Stimulated activated CD8-positive, alpha-beta memory T cell treated with anti-CD3 and anti-CD28 coated beads, Interleukin-15, amount 100 ng/mL, for 1 hour (primary cell): ENCODE measurements around the gene CABLES1.
"Not testable (repeated sequence)": the region's sequence is repeated elsewhere in the genome, so short reads cannot be mapped to it uniquely, and the experiment has no call there.

ENCODE experiments used
- DNase-seq: peaks from one replicate; pipeline ENCODE4 v3.0.0-alpha.2; 2020; ENCODE audit warnings: low read depth

Gene CABLES1

GRCh38 chr18:23134780-23135549 lies at the start of gene CABLES1:
TSS of gene CABLES1 (plus strand) at chr18:23135485. CDS start at chr18:23135763, 278 bp downstream.
- no peak for DNase-seq

- DNase-seq = no peak
These were observed 47.9 kb upstream of the CABLES1 start for GRCh38 chr18:23087352-23087751.

GRCh38 chr18:23088310-23088709 lies 47.0 kb upstream of the CABLES1 start:
- no peak for DNase-seq

GRCh38 chr18:23091017-23091993 lies 44.0 kb upstream of the CABLES1 start:
- DNase-seq = not testable (repeated sequence)

GRCh38 chr18:23092121-23092520 lies 43.2 kb upstream of the CABLES1 start:
- no peak for DNase-seq

- not testable (repeated sequence) for DNase-seq
These were observed 42.2 kb upstream of the CABLES1 start for GRCh38 chr18:23093130-23093529.

- no peak for DNase-seq
These were observed 41.5 kb upstream of the CABLES1 start for GRCh38 chr18:23093772-23094171.

GRCh38 chr18:23094411-23095190 lies 40.7 kb upstream of the CABLES1 start:
- no peak for DNase-seq

GRCh38 chr18:23095463-23095862 lies 39.8 kb upstream of the CABLES1 start:
- DNase-seq = no peak

GRCh38 chr18:23097016-23097415 lies 38.3 kb upstream of the CABLES1 start:
- not testable (repeated sequence) for DNase-seq

- DNase-seq = no peak
These were observed 35.7 kb upstream of the CABLES1 start for GRCh38 chr18:23099621-23100020.

GRCh38 chr18:23101861-23102432 lies 33.3 kb upstream of the CABLES1 start:
- DNase-seq = no peak

GRCh38 chr18:23102493-23103261 lies 32.6 kb upstream of the CABLES1 start:
- no peak for DNase-seq

- DNase-seq = no peak
These were observed 31.8 kb upstream of the CABLES1 start for GRCh38 chr18:23103449-23103848.

GRCh38 chr18:23105030-23105429 lies 30.3 kb upstream of the CABLES1 start:
- no peak for DNase-seq

GRCh38 chr18:23105581-23106219 lies 29.6 kb upstream of the CABLES1 start:
- DNase-seq = no peak

GRCh38 chr18:23106575-23106974 lies 28.7 kb upstream of the CABLES1 start:
- DNase-seq = no peak

GRCh38 chr18:23107718-23108117 lies 27.6 kb upstream of the CABLES1 start:
- DNase-seq = no peak

GRCh38 chr18:23108496-23108895 lies 26.8 kb upstream of the CABLES1 start:
- DNase-seq = no peak

- not testable (repeated sequence) for DNase-seq
These were observed 26.1 kb upstream of the CABLES1 start for GRCh38 chr18:23109163-23109562.
